GM12878 (cell line): ENCODE data around the gene KLHDC2. TPM values are rescaled to one million over a fixed set of nuclear protein-coding genes. Genes with fewer than 3 reads are reported as not detected.

ENCODE experiments used
- ATAC-seq: fragments of 200-7000 bp; cut with Tn5 transposase; 3 replicates; pipeline ENCODE4 v1.9.1; 2020; ENCODE audit warnings: mild to moderate bottlenecking, moderate library complexity
- BruUV-seq: library from RNA; stranded (reverse); fragments of 400-500 nt; replicated peaks from 2 replicates; lab custom pipeline; 2021; lab: Mats Ljungman, UMichigan
- CTCF ChIA-PET: fragments of 300-600 bp; sonication (Branson Sonifier 250); formaldehyde crosslinking; extraction: SDS; loops from one replicate; lab custom pipeline; 2021; ENCODE audit warnings: inconsistent platforms; lab: Yijun Ruan, JAX
- POLR2A ChIA-PET: fragments of 350-600 bp; formaldehyde crosslinking; extraction: SDS; loops from one replicate; lab custom pipeline; 2021; ENCODE audit warnings: inconsistent platforms; lab: Charles Lee
- RAD21 ChIA-PET: fragments of 300-600 bp; sonication (Branson Sonifier 250); formaldehyde crosslinking; loops from one replicate; lab custom pipeline; 2023; ENCODE audit warnings: antibody characterized with exemption; ENCODE audit not compliant: unreplicated experiment; lab: Charles Lee
- SMC1A ChIA-PET: fragments of 300-600 bp; sonication (Branson Sonifier 250); formaldehyde crosslinking; loops from one replicate; lab custom pipeline; 2023; ENCODE audit not compliant: unreplicated experiment, uncharacterized antibody; lab: Charles Lee
- DNase-seq: peaks from one replicate; pipeline ENCODE4 v3.0.0-alpha.2; 2011; ENCODE audit warnings: low read depth, low spot score
- FAIRE-seq: peaks from 3 replicates; lab custom pipeline; 2011; peaks lifted over from hg19 to GRCh38; lab: Jason Lieb, UNC
- H2AFZ ChIP-seq: 2 replicates; pipeline ENCODE4 v1.6.0; 2011; ENCODE audit warnings: low read depth, low read length, control low read depth; ENCODE audit not compliant: control insufficient read depth
- H3K27ac ChIP-seq: 2 replicates; pipeline ENCODE4 v1.5.1; 2011; ENCODE audit warnings: control low read depth; ENCODE audit not compliant: control insufficient read depth, insufficient read depth
- H3K27me3 ChIP-seq, 2 experiments: replicated peaks in 1 of 2; 2 replicates each; pipeline versions ENCODE4 v1.6.0 to v1.6.1; 2011; ENCODE audit warnings: low read length in 1 of 2; ENCODE audit not compliant: control insufficient read depth in 2 of 2, insufficient read depth in 2 of 2
- H3K36me3 ChIP-seq, 2 experiments: 2 replicates each; pipeline ENCODE4 v1.5.1; 2011; ENCODE audit warnings: low read length in 1 of 2; ENCODE audit not compliant: control insufficient read depth in 2 of 2, insufficient read depth in 2 of 2
- H3K4me1 ChIP-seq: 2 replicates; pipeline ENCODE4 v1.6.1; 2011; ENCODE audit warnings: mild to moderate bottlenecking, low read length, moderate library complexity, mixed read lengths; ENCODE audit not compliant: control insufficient read depth, insufficient read depth
- H3K4me2 ChIP-seq: 2 replicates; pipeline ENCODE4 v1.6.0; 2011; ENCODE audit warnings: control low read depth; ENCODE audit not compliant: control insufficient read depth, insufficient read depth
- H3K4me3 ChIP-seq: fragments of 200-600 bp; sonication (generic); 2 replicates; pipeline ENCODE4 v1.5.1; 2016
- H3K79me2 ChIP-seq: 2 replicates; pipeline ENCODE4 v1.6.0; 2011; ENCODE audit warnings: low read length; ENCODE audit not compliant: control insufficient read depth, insufficient read depth
- H3K9ac ChIP-seq: 2 replicates; pipeline ENCODE4 v1.8.0; 2011; ENCODE audit warnings: low read length, control low read depth, mixed read lengths; ENCODE audit not compliant: control insufficient read depth, insufficient read depth
- H3K9me3 ChIP-seq: replicated peaks from 3 replicates; pipeline ENCODE4 v1.5.1; 2011; ENCODE audit warnings: mild to moderate bottlenecking, low read length; ENCODE audit not compliant: control insufficient read depth, insufficient read depth
- H4K20me1 ChIP-seq: 2 replicates; pipeline ENCODE4 v1.6.0; 2011; ENCODE audit not compliant: control insufficient read depth, insufficient read depth
- BMI1 ChIP-seq: fragments of 450-650 bp; IDR thresholded peaks from 2 replicates; pipeline ENCODE4 v1.6.1; 2016; ENCODE audit warnings: mild to moderate bottlenecking, moderate library complexity, borderline replicate concordance
- CHD2 ChIP-seq: IDR thresholded peaks from 2 replicates; pipeline ENCODE4 v1.6.1; 2011; ENCODE audit warnings: low read depth, low read length, improper control_type of control experiment, borderline replicate concordance
- ELK1 ChIP-seq: IDR thresholded peaks from 2 replicates; pipeline ENCODE4 v1.6.1; 2012; ENCODE audit warnings: low read depth, low read length, improper control_type of control experiment
- FOXM1 ChIP-seq: IDR thresholded peaks from 2 replicates; pipeline ENCODE4 v1.6.1; 2012; ENCODE audit warnings: low read depth, mild to moderate bottlenecking, inconsistent platforms, low read length, moderate library complexity
- GATAD2B ChIP-seq: fragments of 450-650 bp; conservative IDR thresholded peaks from 2 replicates; pipeline ENCODE4 v1.6.1; 2017; ENCODE audit warnings: low read depth, mild to moderate bottlenecking, moderate library complexity
- HCFC1 ChIP-seq: fragments of 150-350 bp; IDR thresholded peaks from 2 replicates; pipeline ENCODE4 v1.6.1; 2014; ENCODE audit warnings: low read length
- MAX ChIP-seq: IDR thresholded peaks from 2 replicates; pipeline ENCODE4 v1.6.1; 2012; ENCODE audit warnings: low read depth, low read length, improper control_type of control experiment
- MLLT1 ChIP-seq: fragments of 450-650 bp; IDR thresholded peaks from 2 replicates; pipeline ENCODE4 v1.6.1; 2016; ENCODE audit warnings: mild to moderate bottlenecking
- MTA2 ChIP-seq: fragments of 450-650 bp; IDR thresholded peaks from 2 replicates; pipeline ENCODE4 v1.6.1; 2016; ENCODE audit warnings: low read depth, mild to moderate bottlenecking, moderate library complexity
- MYC ChIP-seq: IDR thresholded peaks from 2 replicates; pipeline ENCODE4 v1.6.1; 2011; ENCODE audit warnings: mild to moderate bottlenecking, low read length, moderate library complexity, inconsistent platforms; ENCODE audit not compliant: insufficient read depth, insufficient replicate concordance, insufficient read length, severe bottlenecking
- NKRF ChIP-seq: fragments of 450-650 bp; conservative IDR thresholded peaks from 2 replicates; pipeline ENCODE4 v1.6.1; 2017; ENCODE audit warnings: mild to moderate bottlenecking, moderate library complexity
- NR2C2 ChIP-seq: IDR thresholded peaks from 2 replicates; pipeline ENCODE4 v1.6.1; 2011; ENCODE audit warnings: borderline replicate concordance, low read depth; ENCODE audit not compliant: control insufficient read depth, insufficient read length
- SKIL ChIP-seq: fragments of 450-650 bp; IDR thresholded peaks from 2 replicates; pipeline ENCODE4 v1.6.1; 2017; ENCODE audit warnings: mild to moderate bottlenecking, low read depth, inconsistent platforms; ENCODE audit not compliant: poor library complexity, severe bottlenecking
- YY1 ChIP-seq: IDR thresholded peaks from 2 replicates; pipeline ENCODE4 v1.6.1; 2011; ENCODE audit warnings: low read depth, mild to moderate bottlenecking, low read length
- ZNF207 ChIP-seq: fragments of 450-650 bp; IDR thresholded peaks from 2 replicates; pipeline ENCODE4 v1.6.1; 2014; ENCODE audit warnings: antibody characterized with exemption, mild to moderate bottlenecking, borderline replicate concordance
- WGBS: methylation state at CpG from one replicate; pipeline ENCODE4 v1.1.6; 2016; ENCODE audit warnings: low lambda C conversion rate; ENCODE audit not compliant: insufficient replicate concordance, insufficient coverage; ENCODE audit errors: missing lambda C conversion rate; 5-methylcytosine and 5-hydroxymethylcytosine counted together
- in situ Hi-C: fragments of 300-500 bp; cut with MboI; formaldehyde crosslinking; loops from 9 replicates; pipeline ENCODE4 v1.14.3; 2018; ENCODE audit warnings: mixed read lengths
- intact Hi-C: fragments of 100-400 bp; cut with micrococcal nuclease; formaldehyde crosslinking; loops from one replicate; pipeline ENCODE4 v1.14.2; 2022; ENCODE audit not compliant: unreplicated experiment
- polyA plus RNA-seq, 11 experiments: library from polyadenylated mRNA; depleted of rRNA in 4 of 11; unstranded in 6 of 11; stranded (reverse) in 5 of 11; fragments of >200 nt; fragmentation: Nextera tagmentation in 4 of 11; fragmentation: Illumina TruSeq in 1 of 11; extraction: Ambion mirVana in 4 of 11; extraction: Trizol in 1 of 11; gene quantifications; 1 replicate in 1 of 11; 2 replicates in 10 of 11; pipeline versions ENCODE4 v1.2.1 to v1.2.3, GENCODE V29; 2011 to 2016; ENCODE audit warnings: inconsistent platforms in 2 of 11, missing spikeins in 2 of 11, low read depth in 1 of 11
- total RNA-seq, 4 experiments: library from RNA; depleted of rRNA in 3 of 4; stranded (reverse); fragments of >200 nt in 3 of 4; fragmentation: Illumina TruSeq in 1 of 4; extraction: Trizol in 1 of 4; gene quantifications; 2 replicates each; pipeline versions ENCODE4 v1.2.1 to v1.2.3, GENCODE V29; 2013 to 2021

Gene KLHDC2
- total and polyA plus RNA-seq, 10 of the 15 experiments (the other 5 are each of a cell fraction or from before 2014, with no cell fraction given): 6.0 to 45.0 (median 24.7) TPM

- intact Hi-C loops: no loop called here
Measured at GRCh38 chr14:49786315-49786714, 18.4 kb downstream of the KLHDC2 start.

More at GRCh38 chr14:49786315-49786714, 18.4 kb downstream of the KLHDC2 start:
- Histone ChIP-seq H3K27ac (no peak overlapping the region), H4K20me1 (no peaks in the 10 kb centered on the region), H3K4me3 (no peak overlapping the region), H3K9ac (no peak overlapping the region), H2AFZ (no peak overlapping the region), H3K9me3 (no peaks in the 10 kb centered on the region), H3K4me2 (no peak overlapping the region), H3K79me2 (no peaks in the 10 kb centered on the region), H3K4me1 (no peaks in the 10 kb centered on the region), H3K27me3 (no peaks in the 10 kb centered on the region), H3K36me3 (peaks cover 3 to 31% of the 10 kb centered on the region in 2 experiments)
- FAIRE-seq: no peak
- in situ Hi-C loops: no loop called here
- ChIA-PET SMC1A (no interaction called here), RAD21 (no interaction called here), POLR2A (no interaction called here), CTCF (no interaction called here)
- no TSS peak for BruUV-seq
- TF ChIP-seq MLLT1 (no peak), MAX (no peak), BMI1 (no peak), YY1 (no peak), ELK1 (no peak), GATAD2B (no peak), NKRF (no peak), MYC (no peak), SKIL (no peak), NR2C2 (no peak), HCFC1 (no peak), CHD2 (no peak), FOXM1 (no peak), MTA2 (no peak), ZNF207 (no peak)
- no peak for ATAC-seq
- DNase-seq: no peak
- 100% methylated on average over 2 of the region's 2 CpGs for WGBS
